Skin of body (tissue), 2 donors: Measurements from ENCODE around the gene INSYN2A. TPM values are rescaled to one million over a fixed set of nuclear protein-coding genes. Genes with fewer than 3 reads are reported as not detected.

Experiments
- DNase-seq: peaks from one replicate; lab custom pipeline; 2025; lab: John Stamatoyannopoulos, UW
- total RNA-seq: library from RNA; depleted of rRNA; stranded (reverse); fragments of >200 nt; gene quantifications from one replicate; pipeline ENCODE4 v1.2.3, GENCODE V29; 2014

INSYN2A gene
- total RNA-seq, 1 donor from 2014 or later = 0.30 TPM

DNA sequence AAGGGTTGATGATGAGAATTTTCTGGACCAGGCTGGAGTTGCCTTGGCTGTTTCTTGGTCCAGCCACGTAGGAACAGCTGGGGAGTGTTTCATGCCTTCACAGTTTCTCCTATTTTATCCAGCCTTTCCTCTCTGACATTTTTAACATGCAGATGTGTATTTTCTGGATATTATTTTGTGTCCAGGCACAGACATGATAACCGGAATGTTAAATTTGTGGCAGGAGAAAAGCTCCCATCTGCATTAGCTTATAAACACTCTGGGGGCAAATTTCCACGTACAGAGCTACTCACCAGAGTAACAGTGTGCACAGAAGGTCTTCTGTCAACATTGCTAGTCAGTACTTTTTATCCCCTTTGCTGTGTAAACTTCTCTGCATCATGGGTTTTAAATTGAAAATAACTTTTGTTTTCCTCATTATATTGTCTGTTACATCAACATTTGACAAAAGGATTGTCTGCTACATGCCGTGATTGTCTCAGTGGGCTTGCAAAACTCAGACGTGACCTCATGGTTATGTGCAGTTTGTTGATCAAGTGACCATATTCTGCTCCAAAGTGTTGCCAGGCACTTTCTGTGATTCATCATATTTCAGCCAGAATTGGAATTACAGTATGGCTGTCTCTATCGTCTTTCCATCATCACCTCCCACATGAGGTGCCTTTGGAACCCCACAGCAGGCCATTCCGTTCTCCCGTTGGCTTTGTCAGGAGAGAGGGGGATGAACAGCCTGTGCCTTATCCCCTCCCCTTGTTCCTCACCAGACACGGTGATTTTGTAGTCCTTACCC lies 41.4 kb downstream of the INSYN2A start:
- DNase-seq = no peak

DNA sequence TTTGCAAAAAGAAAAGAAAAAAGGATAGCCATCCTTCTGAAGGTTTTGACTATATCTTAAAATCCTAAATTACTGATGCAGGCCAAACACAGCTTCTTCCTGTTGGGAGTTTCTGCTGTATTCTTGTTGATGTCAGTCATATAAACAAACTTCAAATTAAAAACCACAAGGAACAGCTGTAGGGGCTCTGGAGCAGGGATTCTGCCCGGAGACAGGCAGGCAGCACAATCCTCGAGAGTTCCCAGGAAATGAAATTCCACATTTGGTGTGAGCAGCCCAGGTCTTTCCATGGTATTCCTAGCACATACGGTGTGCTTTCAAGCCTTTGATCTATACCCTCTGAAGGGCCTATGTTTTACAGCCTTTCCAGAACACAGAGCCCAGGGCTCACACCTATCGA lies 43.2 kb downstream of the INSYN2A start:
- DNase-seq = no peak

DNA sequence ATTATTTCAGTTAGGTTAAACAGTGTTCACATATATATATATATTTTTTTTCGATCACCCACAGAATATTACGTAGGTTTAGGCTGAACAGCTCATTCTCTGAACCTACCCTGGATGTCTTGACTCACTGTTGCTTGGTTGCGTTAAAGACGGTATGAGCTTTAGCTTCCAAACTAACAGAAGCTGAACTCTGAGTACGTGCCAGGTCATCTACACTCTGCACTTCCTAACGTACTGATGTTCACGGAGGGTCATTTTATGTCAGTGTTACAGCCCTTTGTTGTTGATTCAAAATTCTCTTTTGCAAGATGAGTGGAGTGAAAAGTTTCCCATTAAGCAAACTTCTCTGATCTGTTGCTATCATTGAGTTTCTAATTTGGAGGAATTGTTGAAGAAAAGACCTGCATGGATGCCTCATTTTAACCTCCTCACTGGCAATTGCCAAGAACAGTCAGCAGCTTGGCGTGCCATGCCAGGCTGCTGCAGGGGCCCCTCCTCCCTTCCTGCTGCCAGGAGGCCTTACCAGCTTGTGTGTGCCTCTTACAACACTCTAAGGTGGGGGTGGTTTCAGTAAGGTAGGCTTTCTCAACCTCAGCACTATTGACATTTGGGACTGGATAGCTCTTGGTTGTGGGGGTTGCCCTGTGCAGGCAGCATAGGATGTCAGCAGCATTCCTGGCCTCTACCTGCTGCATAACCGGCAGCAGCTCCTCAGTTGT lies 44.3 kb downstream of the INSYN2A start:
- no peak for DNase-seq

DNA sequence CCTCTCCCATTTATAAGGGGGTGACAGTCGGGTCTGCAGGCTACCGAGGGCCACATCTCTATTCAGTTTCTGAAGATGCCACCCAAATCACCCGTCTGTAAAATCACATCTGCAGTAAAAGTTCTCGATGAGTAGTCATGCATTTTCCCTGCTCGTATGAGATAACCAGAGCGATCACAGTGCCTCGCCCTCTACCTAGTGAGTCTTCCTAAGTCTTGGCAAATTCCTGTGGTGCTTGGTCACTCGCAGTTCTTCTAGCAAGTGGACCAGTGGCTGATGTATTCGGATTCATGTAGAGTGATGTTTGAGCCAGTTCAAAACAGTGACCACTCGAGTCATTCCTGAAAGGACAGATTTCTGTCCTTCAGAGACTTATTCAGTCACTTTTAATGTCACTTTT lies 44.9 kb downstream of the INSYN2A start:
- no peak for DNase-seq

DNA sequence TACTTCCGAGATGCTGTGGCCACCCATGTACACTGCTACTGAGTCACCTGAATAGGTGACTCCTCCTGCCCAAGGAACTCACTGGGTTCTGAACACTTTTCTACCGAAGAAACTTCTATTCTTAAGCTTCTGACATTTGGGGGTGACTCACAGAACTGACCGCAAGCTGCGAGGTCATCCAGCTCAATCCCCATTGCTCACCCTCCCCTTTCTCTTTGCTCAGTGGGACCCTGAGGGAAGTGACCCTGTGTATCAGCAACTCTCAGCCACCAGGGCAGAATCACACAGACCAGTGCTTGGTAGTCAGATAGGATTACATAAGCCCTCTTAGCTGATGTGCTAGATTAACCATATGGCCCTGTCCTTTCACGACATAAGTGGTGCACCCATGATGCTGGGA lies 46.3 kb downstream of the INSYN2A start:
- DNase-seq = no peak

DNA sequence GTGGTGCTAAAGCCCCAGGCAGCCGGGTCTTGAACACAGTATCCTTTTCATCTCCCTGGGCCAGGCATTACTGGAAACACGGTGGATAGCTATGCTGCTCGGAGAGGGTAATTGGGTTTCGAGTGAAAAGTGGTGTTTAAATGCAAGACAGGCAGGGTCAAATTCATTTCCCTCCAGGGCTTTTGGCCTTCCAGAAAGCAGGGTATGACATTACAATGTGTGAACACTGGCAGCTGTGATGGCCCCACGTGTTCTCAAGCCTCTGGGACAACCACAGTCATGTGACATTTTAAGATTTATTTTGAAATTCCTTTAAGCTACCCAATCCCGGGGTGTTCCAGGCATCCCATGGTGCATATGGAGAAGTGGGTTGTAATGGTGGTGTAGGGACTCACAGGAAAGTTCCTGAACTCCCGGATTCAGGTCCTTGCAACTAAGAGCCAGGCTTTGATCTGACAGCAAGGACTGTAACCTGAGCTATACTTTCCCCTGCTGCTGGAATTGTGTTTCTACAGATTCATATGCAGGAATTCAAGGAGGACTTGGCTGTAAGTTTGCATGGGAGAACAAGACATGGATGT lies 46.8 kb downstream of the INSYN2A start:
- DNase-seq = no peak

DNA sequence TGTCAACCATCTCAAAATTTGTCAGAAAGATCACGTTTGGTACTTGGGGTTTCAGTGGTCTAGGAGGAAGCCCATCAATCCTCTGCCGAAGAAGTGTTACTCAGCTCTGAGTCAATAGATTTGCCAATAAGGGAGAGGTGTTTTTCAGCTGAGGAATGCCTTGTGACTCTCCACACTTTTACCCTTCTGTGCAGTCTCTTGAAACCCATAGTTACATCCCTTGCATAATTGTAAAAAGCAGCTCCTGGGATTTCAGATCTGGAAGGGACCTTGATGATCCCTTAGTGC lies 47.5 kb downstream of the INSYN2A start:
- no peak for DNase-seq

DNA sequence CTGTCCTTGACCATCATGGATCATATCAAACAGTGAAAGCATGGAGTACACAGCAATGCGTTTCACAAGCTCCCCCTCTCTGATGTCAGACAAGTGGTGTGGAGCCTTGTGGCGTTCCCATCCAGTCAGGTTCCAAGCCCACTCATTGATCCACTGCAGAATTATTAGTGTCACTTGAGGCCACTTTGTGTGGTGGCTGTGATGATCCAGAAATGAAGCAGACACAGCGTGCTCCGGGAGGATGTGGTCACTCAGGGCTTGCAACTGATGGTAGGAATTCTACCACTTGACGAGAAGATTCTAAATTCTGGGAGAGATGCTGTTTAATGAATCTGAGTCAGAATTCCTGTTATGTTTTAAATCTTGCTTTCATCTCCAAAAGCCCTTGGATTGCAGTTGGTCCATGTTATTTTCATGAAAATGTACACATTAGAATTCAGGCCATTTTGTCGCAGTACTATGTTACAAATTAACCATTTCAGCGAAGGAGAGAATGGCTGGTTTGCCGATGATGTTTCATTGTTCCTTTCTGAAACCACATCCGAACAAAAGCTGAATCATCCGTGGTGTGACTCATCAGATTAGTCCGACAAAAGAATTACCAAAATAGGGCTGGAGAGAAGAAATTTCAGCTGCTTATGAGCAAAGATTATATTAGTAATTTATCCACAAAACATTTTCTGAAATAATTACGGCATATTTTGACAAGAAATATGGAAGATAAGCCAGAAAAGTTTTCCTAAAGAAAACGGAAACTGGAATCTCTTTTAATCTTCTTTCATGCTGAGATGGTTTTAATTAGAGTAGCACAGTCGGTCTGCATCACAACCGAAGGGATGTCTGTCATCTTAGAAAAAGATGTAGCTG lies 48.1 kb downstream of the INSYN2A start:
- DNase-seq = no peak

DNA sequence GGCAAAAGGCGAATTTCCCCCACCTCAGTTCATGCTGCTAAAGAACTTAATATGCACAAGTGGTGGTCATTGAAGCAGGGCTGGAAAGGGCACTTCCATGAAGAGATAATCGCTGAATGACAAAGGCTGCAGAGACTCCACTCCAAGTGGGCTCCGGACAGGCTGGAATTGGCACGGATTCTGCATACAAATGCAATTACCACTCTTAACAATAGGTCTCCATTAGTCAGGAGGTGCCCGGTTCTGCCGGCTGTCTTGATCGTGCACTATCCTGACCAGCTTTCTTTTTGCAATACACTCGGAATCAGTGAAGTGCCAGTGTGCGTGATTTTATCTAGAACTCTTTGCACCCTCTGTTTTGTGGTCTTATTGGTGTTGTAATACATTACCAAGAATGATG lies 49.7 kb downstream of the INSYN2A start:
- no peak for DNase-seq
